Heart left ventricle (tissue), 13 donors: Measurements from ENCODE around the gene RXRA.

ENCODE experiments used
- CTCF ChIP-seq, 12 donors: fragments of 200-600 bp; sonication (generic) in 4 of 12; IDR thresholded peaks; one replicate each; pipeline versions ENCODE4 v1.5.0 to v1.8.0; 2018 to 2022; ENCODE audit warnings: antibody characterized with exemption in 12 of 12, mild to moderate bottlenecking in 5 of 12
- POLR2A ChIP-seq, 2 donors: fragments of 450-650 bp; IDR thresholded peaks; one replicate each; pipeline ENCODE4 v1.6.1; 2017; ENCODE audit warnings: antibody characterized with exemption in 2 of 2, mild to moderate bottlenecking in 2 of 2, moderate library complexity in 2 of 2
- donor health status: ischemic (EF 13 %, LVEDD 7.1; RV severe dilation, severe dysfunction).
- donor health status: DM: no; HTN: yes; CAD: no.
- donor health status: DM: no; HTN: no; CAD: no.
- donor health status: ischemic (EF 25% LVEDD 6.9; RV normal size, moderate dysfunction).
- donor health status: ischemic (EF 25% LVEDD 5.7; RV mildly dilated, moderate dysfunction).
- donor health status: ischemic (EF 35%, LVEDD 5.7; RV mildly dilated, moderate dysfunction).
- donor health status: nonischemic (EF 11% LVEDD 7.7; RV severe dilation, severe dysfunction).
- donor health status: DM: yes; HTN: yes; CAD: no.
- donor health status: PGD.
- donor health status: ischemic (EF 29% LVEDD 5.4; RV normal size, mild dysfunction).
- donor health status: nonischemic (EF 23%, LVEDD 6.1; RV moderate dilation, normal function).

- TF ChIP-seq CTCF (IDR thresholded peaks at IDR 0.05): no peak
- no peak for TF ChIP-seq POLR2A (IDR thresholded peaks at IDR 0.05)
Measured at GRCh38 chr9:134468358-134468757, 142.1 kb downstream of the RXRA start.
